GM08714 (cell line): ENCODE data around the gene ADIPOR2.

Experiments
- H3K4me3 ChIP-seq: fragments of 200-500 bp; sonication (Bioruptor generic); 2 replicates; pipeline ENCODE4 v1.5.1; 2014; ENCODE audit warnings: mild to moderate bottlenecking, low read length, inconsistent platforms
- ZNF274 ChIP-seq: IDR thresholded peaks from 2 replicates; pipeline ENCODE4 v1.6.1; 2012; ENCODE audit warnings: mild to moderate bottlenecking, low read depth, low read length

ADIPOR2 gene

GRCh38 chr12:1690578-1691122 lies at the start of gene ADIPOR2:
TSS of gene ADIPOR2 (plus strand) at chr12:1691070. CDS start at chr12:1754344, 63,274 bp downstream.
- H3K4me3 ChIP-seq = peak within 1 kb of the TSS; percentile 78
- no peak for TF ChIP-seq ZNF274

- no peak overlapping the region for H3K4me3 ChIP-seq
- TF ChIP-seq ZNF274 = no peak
These were observed 48.4 kb upstream of the ADIPOR2 start for GRCh38 chr12:1642513-1642912.

GRCh38 chr12:1643043-1643442 lies 47.8 kb upstream of the ADIPOR2 start:
- H3K4me3 ChIP-seq = no peak overlapping the region
- TF ChIP-seq ZNF274 = no peak

DNA sequence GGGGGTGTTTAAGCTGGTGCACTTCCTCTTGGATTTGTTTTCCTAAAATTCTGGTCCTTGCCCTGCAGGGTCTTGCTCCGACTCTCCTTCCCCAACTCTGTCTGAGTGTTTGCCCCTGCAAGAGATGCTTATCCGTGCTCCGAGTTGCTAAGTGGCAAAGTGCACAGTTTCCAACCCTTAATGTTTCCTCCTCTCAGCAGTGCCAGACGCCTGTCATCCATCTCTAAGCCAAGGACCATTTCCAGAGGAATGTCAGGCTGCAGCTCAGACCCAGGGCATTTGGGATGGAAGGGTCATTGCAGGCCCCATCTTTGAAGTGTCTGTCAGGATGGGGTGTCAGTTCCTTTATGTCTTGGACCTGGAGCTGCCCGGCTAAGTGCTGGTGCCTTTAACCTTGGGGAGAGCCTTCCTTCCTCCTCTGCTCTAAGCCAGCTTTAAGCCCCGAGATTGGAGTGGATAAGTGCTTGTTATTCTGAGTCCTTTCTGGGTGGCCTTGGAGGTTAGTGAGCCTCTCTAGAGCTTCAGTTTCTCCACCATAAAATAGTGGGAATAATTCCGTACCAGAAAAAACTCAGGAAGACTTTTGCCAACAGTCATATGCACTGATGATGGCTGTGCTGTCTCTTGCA lies 46.9 kb upstream of the ADIPOR2 start:
- H3K4me3 ChIP-seq = no peak overlapping the region
- TF ChIP-seq ZNF274 = no peak

- TF ChIP-seq ZNF274 = no peak
- no peak overlapping the region for H3K4me3 ChIP-seq
These were observed 46.1 kb upstream of the ADIPOR2 start for GRCh38 chr12:1644534-1645438.

DNA sequence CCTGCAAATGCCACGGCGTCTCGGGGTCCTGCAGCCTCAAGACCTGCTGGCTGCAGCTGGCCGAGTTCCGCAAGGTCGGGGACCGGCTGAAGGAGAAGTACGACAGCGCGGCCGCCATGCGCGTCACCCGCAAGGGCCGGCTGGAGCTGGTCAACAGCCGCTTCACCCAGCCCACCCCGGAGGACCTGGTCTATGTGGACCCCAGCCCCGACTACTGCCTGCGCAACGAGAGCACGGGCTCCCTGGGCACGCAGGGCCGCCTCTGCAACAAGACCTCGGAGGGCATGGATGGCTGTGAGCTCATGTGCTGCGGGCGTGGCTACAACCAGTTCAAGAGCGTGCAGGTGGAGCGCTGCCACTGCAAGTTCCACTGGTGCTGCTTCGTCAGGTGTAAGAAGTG lies 45.1 kb upstream of the ADIPOR2 start:
- no peak overlapping the region for H3K4me3 ChIP-seq
- TF ChIP-seq ZNF274 = no peak

GRCh38 chr12:1646569-1647284 lies 44.1 kb upstream of the ADIPOR2 start:
- H3K4me3 ChIP-seq = no peak overlapping the region
- no peak for TF ChIP-seq ZNF274

DNA sequence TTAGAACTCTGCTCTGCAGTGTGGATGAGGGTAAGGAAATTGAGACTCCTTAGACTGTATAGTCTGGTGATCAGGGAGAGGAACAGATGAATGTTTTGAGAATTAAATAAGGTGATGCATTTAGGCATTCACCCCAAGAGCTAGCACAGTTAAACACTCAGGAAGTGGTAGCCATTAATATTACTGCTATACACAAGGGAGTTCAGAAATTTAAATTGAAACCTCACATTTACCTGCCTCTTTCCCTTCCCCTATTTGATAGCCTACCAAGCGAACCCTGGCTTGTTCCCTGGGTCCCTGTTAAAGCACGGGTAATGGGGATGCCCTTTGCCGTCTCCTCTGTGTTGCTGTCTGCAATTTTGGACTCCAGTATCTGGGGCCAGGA lies 43.6 kb upstream of the ADIPOR2 start:
- no peak for TF ChIP-seq ZNF274
- no peak overlapping the region for H3K4me3 ChIP-seq

DNA sequence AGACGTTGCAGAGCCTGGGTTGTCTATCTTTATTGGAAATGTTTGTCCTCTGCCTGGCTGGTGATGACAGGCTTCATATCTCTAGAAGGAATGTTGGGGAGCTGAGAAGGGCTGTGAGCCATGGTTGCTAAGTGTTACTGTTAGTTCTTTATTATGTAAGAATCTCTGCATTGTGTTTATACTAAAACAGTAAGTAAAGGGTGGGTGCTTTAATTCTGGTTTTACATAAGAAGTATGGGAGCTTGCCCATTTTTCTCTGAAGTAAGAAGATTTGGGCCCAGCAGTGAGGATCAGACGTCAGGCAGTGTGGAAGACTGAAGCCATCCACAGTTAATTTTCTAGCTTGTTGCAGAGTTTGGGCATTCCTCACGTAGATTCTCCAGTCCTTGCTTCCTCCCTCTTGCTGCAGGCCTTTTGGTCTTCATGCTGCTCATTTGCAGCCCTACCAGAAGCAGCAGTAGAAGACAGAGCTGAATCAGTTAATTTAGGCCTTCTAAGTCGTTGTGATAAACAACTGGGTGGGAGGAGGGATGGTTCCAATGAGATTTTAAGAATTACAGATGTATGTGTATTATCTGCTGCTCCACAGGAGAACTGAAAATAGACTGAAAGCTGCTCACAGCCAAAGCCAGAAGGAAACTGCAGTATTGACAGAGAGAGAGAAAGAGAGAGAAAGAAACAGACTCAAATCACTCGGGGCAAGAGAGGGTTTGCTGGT lies 40.5 kb upstream of the ADIPOR2 start:
- H3K4me3 ChIP-seq = no peak overlapping the region
- no peak for TF ChIP-seq ZNF274

DNA sequence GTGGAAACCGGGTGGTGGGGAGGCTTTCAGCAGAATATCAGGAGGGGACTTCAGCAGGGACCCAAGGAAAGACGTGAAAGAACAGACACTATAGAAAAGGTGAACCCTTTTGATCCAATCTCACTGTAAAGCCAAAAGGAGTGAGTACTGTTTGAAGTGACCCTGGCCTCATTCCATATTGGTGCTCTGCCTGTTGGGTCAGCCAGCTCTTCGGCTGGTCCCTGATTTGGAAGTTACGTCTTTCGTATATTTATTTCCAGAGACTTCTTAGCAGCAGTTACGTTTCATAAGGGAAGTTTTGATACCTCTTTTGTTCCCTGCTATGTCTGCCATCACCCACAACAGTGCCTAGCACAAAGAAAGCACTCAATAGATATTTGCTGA lies 39.9 kb upstream of the ADIPOR2 start:
- TF ChIP-seq ZNF274 = no peak

DNA sequence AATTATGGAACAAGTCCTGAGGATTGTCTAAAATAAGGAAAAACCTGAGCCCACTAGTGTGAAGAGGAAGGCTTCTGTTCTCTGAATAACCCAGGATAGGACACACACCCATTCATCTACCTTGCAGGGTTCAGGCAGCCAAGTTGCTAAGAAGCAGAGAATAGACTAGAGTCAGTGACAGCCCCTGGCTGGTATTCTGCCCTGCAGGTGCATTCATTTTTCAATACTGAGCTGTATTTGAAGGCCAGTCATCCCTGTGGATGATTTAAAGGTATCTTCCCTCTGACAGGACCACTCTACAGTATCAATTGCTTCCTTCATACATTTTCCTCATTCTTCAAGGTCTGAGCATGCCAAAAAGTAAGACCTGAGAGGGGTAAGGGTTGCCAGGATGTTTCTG lies 38.9 kb upstream of the ADIPOR2 start:
- no peak overlapping the region for H3K4me3 ChIP-seq
- no peak for TF ChIP-seq ZNF274

More for the DNA sequence above, 39.9 kb upstream of the ADIPOR2 start:
- H3K4me3 ChIP-seq = no peak overlapping the region

DNA sequence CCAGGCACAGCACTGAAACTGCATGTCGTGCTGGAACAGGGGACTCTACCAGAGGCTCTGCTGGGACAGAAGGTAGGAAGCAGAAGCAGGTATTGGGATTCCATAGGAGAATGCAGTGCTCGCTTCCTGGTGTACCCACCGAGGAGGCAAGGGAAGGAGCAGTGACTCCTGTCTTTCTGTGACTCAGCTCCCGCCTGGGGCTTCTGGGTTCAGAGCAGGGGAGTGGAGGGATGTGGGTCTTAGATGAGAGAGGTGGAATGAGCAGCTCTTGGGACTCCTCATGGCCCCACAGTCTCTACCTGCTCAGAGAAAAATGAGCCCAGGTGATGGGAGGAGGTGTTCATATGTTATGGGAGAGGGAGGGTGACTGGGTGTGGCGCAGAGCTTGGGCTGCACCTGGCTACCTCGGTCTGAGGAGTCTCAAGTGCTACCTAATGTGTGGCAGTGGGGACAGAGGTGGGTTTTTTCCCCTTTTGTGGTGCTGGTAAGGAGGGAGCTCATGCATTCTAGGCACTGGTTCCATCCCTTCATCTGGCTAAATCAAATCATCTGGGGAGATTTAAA lies 35.6 kb upstream of the ADIPOR2 start:
- TF ChIP-seq ZNF274 = no peak
- H3K4me3 ChIP-seq = no peak overlapping the region

DNA sequence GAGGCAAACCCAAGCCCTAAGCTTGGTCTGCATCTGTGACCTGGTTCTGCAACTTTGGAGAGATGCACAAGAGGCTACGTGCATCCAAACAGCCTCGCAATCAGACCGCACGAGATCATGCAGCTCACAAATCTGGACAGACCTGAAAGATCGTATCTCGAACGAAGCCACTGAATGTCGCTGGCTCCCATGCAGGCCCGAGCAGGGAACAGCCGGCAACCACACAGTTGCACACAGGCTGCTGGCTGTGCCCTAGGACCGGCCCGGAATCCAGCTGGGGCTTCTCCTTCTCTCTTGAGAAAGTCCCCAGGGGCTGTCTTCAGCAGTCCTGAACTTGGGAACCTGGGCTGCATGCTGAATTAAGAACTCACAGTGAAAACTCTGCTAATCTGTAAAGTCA lies 34.0 kb upstream of the ADIPOR2 start:
- H3K4me3 ChIP-seq = no peak overlapping the region
- no peak for TF ChIP-seq ZNF274

DNA sequence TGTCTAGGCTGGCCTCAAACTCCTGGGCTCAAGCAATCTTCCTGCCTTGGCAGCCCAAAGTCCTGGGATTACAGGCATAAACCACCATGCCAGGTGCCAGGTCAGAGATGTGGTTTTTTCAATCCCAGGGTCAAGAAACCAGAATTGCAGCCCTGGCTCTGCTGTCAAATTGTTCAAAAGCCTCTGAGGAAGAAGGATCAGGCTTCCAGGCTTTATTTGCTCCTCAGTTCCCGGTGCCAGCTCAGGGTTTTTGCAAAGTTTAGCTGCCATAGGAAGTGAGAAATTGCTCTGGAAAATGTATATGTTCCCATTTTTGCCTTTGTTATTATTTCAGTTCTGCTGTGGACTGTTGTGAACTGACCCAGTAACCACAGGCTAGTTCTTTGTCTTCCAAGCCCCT lies 33.2 kb upstream of the ADIPOR2 start:
- no peak overlapping the region for H3K4me3 ChIP-seq
- TF ChIP-seq ZNF274 = no peak
